Right hindlimb (tissue), 1 donor: ENCODE data around the gene FAM120A.

Source experiments
- DNase-seq: peaks from one replicate; pipeline ENCODE4 v3.0.0-alpha.2; 2018

The FAM120A gene

DNA sequence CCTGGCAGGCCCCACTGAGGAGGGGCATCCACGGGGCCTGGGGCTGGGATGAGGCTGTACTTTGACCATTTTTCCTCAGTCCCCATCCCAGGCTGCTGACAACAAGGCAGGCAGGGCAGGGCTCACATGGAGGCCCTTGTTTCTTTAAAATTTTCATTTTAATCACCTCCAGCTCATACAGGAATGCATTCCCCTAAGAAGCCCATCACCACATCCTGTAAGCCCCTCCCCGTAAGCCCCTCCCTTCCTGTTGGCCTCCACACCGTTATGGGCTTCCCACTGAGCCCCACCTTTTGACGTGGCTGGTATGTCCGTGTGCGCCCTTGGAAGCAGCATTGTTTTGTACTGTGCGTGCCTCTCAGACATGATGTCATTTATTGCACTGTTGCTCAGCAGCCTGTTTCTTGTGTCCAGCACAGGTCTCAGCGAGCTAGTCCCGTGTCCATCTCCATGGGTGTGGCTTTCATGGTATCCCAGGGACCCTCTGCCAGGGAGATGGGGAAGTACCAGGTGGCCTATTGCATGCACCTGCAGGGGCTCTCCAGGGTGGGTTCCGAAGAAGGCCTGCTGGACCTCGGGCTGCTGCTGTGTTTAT is 147.3 kb downstream of the FAM120A start:
- peak; percentile 24 for DNase-seq

DNA sequence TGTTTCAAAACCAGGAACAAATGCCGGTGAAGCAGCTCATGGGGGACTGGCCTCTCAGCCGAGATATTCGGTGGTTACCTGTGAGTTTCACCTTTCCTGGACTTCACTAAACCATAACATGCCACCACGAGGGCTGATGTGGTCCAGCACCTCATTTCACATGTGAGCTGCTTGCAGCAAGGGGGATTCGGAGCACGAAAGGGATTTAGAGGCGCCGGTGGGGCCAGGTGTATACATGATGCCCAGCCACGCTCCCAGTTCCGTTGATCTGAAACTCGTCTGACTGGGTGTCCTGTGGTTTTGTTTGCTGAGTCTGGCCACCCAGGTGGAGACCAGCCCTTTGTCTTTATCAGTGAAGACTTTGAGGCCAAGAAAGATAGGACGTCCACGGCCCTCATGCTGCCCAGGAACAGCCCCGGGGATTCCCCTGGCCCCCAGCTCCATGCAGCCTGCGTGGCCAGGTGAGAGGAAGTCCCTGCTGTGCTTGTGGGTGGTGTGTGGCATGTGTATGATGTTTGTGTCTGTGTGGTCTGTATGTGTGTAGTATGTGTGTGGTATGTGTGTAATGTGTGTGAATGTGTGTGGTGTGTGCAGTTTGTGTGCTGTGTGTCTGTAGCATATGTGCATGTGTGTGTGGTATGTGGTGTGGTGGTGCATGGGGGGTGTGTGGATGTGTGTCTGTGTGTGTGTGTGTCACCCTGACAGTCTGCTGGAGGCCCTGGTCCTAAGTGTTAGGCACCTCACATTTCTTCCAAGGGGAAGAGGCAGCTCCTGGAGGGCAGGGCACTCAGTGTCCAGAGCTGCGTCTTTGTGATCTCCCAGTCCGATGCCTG is 148.3 kb downstream of the FAM120A start:
- DNase-seq, result no peak

DNA sequence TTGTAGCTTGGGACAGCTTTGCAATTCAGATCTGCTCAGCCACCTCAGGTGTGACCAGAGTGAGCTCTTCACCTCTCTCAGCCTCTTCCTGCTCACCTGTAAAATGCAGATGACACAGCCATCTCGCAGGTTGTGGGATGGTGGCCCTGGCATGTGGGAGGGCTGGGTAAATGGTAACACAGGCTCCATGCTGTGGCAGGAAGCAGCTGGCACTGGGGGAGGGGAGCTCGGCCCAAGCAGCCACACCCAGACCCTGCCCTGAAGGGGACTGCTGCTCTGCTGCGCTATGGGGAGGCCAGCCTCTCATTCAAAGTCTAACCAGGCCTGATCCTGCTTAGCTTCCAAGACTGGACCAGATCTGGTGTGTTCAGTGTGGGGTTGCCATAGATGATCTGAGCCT is 149.0 kb downstream of the FAM120A start:
- peak; percentile 42 for DNase-seq

GRCh38 chr9:93601063-93601462 is 149.6 kb downstream of the FAM120A start:
- DNase-seq, result no peak

DNA sequence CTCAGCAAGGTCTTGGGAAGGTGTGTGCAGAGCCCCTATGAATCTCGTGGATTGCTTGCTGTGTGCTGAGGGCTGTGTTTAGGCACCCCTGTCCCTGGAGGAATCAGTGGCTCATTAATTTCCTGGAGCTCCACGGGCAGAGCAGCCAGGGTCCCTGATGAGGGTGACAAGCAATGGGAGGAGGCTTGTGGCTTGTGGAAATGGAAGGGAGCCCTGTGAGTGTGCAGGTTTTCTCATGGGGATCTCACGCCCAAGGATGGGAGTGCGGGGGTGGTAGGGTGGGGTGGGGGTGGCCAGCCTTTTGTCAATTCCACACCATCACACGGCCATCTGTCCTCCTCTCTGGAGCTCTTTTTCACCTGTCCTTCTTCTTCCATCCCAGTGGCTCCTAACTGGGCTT is 150.2 kb downstream of the FAM120A start:
- no peak for DNase-seq

- no peak for DNase-seq
Measured at GRCh38 chr9:93603011-93603410, 151.5 kb downstream of the FAM120A start.

- DNase-seq, result no peak
Measured at GRCh38 chr9:93603906-93604326, 152.4 kb downstream of the FAM120A start.

GRCh38 chr9:93606187-93606586 is 154.7 kb downstream of the FAM120A start:
- no peak for DNase-seq

DNA sequence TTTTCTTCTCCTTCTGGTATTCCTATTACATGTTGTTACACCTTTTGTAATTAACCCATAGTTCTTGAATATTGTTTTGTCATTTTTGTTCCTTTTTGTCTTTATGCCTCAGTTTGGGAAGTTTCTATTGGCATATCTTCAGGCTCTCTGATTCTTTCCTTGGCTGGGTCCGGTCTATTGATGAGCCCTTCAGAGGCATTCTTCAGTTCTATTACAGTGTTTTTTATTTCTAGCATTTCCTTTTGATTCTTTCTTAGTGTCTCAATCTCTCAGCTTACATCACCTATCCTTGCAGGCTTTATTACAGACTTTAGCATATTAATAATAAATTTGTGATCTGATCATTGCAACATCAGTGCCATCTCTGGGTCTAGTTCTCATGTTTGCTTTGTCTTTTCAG is 158.7 kb downstream of the FAM120A start:
- DNase-seq, result no peak

- no peak for DNase-seq
Measured at GRCh38 chr9:93612052-93612795, 160.7 kb downstream of the FAM120A start.

DNA sequence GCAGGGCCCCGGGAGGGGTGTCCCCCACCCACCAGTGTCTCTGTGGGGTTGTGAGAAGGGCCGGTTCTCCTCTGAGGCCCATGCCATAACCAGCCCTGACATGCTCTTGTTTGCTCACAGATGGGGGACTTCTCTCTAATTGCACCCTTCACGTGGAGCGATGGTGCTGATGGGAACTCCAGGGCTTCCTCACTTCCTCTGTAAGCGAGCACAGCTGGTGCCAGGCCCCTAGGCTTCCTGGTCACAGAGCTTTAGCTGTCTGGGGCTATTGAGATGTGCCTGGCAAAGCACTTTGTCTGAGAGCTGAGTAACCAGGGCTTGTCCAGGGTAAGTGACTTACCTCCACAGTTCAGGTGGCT is 161.3 kb downstream of the FAM120A start:
- DNase-seq, result no peak

GRCh38 chr9:93613174-93613573 is 161.7 kb downstream of the FAM120A start:
- no peak for DNase-seq

GRCh38 chr9:93613791-93614190 is 162.3 kb downstream of the FAM120A start:
- DNase-seq, result no peak

DNA sequence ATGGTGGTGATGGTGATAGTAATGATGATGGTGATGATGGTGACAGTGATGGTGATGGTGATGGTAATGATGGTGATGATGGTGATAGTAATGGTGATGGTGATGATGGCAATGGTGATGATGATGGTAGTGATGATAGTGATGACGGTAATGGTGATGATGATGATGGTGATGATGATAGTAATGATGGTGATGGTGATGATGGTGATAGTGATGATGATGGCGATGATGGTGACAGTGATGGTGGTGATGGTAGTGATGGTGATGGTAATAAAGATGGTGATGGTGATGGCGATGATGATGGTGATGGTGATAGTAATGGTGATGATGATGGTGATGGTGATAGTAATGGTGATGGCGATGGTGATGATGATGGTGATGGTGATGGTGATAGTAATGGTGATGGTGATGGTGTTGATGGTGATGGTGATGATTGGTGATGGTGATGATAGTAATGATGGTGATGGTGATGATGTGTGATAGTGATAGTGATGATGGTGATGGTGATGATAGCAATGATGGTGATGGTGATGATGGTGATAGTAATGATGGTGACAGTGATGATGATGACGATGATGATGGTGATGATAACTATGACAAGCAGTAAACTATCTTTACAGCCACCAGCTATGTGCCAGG is 163.5 kb downstream of the FAM120A start:
- no peak for DNase-seq
